Panc1 (cell line): ENCODE results near the gene CCNG2.

Experiments
- CTCF ChIP-seq: fragments of 450-650 bp; IDR thresholded peaks from 2 replicates; pipeline ENCODE4 v1.5.1; 2017; ENCODE audit warnings: mild to moderate bottlenecking
- POLR2AphosphoS5 ChIP-seq: IDR thresholded peaks from 2 replicates; pipeline ENCODE4 v1.6.1; 2012; ENCODE audit warnings: mild to moderate bottlenecking, low read depth, low read length, moderate library complexity
- REST ChIP-seq, 2 experiments: IDR thresholded peaks; 2 replicates each; pipeline ENCODE4 v1.6.1; 2011 to 2012; ENCODE audit warnings: low read depth in 2 of 2, control low read depth in 1 of 2, low read length in 1 of 2, mild to moderate bottlenecking in 1 of 2, moderate library complexity in 1 of 2; ENCODE audit not compliant: insufficient read depth in 1 of 2
- SIN3A ChIP-seq: IDR thresholded peaks from 2 replicates; pipeline ENCODE4 v1.6.1; 2012; ENCODE audit warnings: low read depth, mild to moderate bottlenecking, low read length, moderate library complexity, borderline replicate concordance; ENCODE audit not compliant: insufficient read depth
- TCF7L2 ChIP-seq: IDR thresholded peaks from 2 replicates; pipeline ENCODE4 v1.6.1; 2011; ENCODE audit warnings: mild to moderate bottlenecking, low read depth, low read length, inconsistent platforms

- TF ChIP-seq CTCF (no peak), POLR2AphosphoS5 (no peak), SIN3A (no peak), REST (IDR thresholded peaks at IDR 0.05; ENCODE audit: insufficient read depth in 1 of 2, low read depth in 2 of 2, low read length in 1 of 2) (no peak), TCF7L2 (no peak)
Observed at GRCh38 chr4:77167866-77168265, 10.9 kb downstream of the CCNG2 start.
